Measurements from ENCODE around the gene SLC22A17.

The SLC22A17 gene

DNA sequence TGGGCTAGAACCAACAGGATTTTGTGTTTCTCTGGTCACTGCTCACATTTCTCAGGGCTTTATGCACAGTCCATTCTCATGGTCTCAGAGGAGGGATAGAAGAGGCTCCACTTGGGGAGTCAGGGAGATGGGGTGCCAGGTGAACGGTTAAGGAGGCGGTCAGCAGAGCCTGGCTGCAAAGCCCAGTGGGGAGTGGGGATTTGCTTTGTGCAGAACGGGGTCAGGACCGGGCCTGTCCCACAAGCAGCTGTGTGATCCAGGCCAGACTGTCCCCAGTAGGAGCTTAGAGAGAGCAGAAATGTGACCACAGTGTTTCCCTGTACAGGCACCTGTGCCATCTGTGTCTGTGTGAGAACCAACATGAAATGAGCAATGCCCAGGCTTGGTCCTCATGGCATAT, 28.3 kb upstream of the SLC22A17 start:
- no peak for DNase-seq

- DNase-seq, result no peak
Measured at GRCh38 chr14:23380197-23380914, 27.7 kb upstream of the SLC22A17 start.

DNA sequence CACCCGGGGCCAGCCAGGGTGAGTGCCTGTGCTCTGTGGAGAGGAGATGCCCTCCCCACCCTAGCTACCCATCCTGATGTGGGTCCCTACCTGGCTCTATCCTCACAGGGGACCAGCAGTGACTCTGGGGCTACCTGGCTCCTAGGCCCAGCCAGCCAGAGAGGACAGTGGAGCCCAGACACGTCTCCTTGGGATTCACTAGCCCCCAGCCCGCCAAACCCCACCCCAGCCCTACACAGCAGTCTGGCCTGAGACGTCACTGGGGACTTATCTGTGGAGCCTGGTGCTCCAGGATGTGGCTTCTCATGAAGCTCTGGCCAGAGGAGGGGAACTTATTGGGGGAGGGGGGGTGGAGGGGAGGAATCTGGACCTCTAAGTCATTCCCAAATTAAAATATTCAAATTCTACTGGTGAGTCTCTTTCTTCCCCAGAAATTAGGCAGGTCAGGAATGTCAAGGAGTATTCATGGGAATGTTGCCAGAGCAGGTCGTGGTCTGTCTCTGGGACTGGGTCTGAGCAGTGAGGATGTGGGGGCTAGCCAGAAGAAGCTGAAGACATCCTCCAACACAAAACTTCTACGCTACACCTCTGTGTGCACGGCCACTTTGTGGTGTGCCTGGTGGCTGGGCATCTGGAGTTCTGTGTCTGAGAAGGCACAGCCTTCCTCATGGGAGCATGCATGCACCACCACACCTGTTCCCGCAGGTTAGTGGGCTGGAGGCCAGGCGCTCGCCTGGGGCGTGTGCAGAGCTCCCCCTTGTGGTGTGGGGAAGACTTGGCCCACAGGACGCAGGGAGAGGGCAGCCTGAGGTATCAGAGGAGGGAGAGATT, 26.9 kb upstream of the SLC22A17 start:
- DNase-seq, result peak; percentile 71

DNA sequence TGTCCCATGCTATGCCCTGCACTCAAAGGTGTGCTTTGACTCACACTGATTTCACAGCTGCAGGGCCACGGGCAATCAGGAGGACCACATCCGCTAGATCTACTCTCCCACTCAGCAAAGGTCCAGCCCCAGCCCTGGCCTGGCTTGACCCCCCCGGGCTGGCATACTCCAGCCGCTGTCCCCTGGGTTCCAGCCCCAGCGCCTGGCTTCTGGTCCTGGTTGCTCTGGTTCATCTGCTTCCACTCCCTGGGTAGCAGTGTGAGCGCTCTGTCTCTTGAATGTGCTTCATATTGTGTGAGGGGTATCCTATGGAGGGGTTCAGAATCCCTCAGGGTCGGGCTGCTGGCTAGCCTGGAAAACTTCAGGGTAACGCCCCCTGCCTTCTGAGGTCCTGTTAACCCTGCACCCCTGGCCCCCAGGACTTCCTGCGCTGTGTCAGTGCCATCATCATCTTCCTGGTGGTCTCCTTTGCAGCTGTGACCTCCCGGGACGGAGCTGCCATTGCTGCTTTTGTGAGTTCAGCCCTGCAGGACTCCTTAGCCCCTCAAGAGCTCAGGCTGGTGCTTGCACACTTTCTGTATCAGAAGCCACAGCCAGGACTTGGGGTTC, 26.0 kb upstream of the SLC22A17 start:
- DNase-seq, result no peak

GRCh38 chr14:23377573-23378563, 25.2 kb upstream of the SLC22A17 start:
- no peak for DNase-seq

DNA sequence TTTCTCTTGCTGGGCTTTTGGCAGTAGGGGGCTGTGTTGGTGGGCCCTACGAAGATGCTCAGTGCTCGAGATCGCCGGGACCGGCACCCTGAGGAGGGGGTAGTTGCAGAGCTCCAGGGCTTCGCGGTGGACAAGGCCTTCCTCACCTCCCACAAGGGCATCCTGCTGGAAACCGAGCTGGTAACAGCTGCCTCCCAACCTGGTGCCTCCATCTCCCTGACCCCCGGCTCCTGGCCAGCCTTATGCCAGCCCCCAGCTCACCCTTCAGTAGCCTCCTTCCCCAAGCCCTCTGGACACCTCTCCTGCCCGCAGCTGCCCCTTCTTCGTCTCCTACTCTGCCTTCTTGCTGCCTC, 24.5 kb upstream of the SLC22A17 start:
- no peak for DNase-seq

DNA sequence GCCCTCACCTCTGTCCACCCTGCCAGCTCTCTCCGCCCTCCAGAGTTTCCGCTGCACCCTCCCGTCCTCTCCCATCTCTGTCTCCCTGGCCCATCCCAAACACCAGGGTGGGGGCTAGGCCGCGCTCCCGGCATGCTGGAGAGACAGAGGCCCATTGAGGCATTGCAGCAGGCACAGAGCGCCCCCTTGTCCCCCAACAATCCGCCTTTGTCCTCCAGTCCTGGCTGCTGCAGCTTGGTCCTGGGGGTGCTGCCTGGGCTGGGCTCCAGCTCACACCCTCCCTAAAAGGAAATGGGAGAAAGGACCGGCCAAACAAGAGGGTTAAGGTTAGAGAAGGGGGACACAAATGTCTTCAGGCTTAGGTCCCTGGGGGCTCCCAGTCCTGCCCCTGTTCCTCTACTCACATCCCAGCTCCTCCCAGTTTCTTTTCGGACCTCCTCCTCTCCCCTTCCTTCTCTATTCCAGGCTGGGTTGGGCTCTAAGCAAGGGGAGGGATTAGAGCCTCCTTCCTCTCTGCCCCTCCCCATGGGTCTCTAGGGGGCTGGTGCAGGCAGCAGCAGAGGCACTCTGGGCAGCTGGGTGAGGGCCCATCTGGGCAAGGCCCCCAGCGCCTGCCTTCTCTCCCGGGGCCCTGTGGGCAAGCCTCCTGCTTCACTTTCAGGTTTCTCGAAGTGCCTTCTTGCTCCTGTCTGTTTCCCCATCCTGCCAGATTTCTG, 24.0 kb upstream of the SLC22A17 start, which contains the start of gene CMTM5:
TSS of gene CMTM5 (plus strand) at position 565 of the 716 bp plus-strand sequence. CDS start 206 bp downstream, outside the sequence.
- DNase-seq, result no peak

GRCh38 chr14:23375527-23376251, 23.0 kb upstream of the SLC22A17 start:
- DNase-seq, result no peak

GRCh38 chr14:23373041-23373440, 20.4 kb upstream of the SLC22A17 start:
- no peak for DNase-seq

DNA sequence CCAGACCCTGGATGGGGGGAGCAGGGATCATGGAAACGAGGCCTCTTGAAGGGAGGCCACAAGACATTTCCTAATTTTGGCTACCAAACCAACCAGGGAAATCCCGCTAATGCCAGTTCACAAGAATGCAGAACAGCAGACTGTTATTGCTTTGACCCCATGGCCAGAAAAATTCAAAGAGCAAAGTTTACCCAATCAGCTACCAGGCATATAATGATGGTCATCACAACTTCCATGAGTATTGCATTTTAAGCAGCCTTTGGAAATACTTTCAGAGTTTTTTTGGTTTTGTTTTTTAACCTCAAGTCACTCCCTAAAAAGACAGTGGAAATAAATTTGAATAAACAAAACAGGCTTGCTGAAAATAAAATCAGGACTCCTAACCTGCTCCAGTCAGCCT, 19.8 kb upstream of the SLC22A17 start, which contains the start of gene IL25:
TSS of gene IL25 (plus strand) at position 301 of the 400 bp plus-strand sequence.
- DNase-seq, result no peak

DNA sequence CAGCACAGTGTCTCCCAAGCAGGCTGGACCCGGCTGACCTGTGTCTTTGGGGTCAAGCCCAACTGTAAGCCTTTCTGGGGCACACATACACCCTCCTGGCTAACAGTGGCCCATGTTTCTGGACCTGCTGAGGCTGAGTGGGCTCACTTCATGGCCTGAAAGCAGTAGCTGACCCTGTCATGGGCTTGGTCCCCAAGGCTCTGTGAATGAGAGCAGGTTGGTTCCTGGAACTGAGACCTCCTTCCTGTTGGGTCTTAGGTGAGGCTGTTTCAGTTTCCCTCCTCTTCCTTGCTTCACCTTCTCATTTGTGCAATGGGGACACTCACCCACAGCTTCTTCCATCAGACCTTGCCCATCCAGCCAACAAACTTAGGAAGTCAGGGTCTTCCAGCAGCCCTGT, 19.2 kb upstream of the SLC22A17 start:
- DNase-seq, result no peak

- DNase-seq, result no peak
Measured at GRCh38 chr14:23370221-23370620, 17.5 kb upstream of the SLC22A17 start.

DNA sequence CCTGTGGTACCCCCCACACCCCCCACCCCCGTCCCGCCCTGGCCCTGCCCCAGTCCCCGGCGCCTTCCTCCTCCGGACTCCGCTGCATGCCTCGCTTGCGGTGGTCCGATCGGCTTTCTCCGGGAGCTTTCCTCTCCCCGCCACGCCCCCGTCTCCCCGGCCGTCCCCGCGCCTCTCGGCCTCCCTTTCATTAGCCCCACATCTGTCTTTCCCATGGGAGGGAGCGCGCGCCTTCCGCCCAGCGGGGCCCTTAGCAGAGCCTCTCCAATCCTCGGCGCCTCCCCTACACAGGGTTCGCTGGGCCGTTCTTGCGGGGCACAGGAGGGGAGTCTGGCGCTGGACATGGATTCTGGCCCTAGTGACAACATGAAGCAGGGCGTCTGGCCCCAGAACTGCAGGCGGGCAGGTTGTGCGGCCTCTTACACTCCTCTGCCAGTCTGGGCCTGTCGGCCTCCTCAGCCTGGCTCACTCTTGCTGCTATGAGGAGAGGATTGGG, 13.8 kb upstream of the SLC22A17 start:
- DNase-seq, result no peak

- no peak for DNase-seq
Measured at GRCh38 chr14:23365732-23366425, 13.2 kb upstream of the SLC22A17 start.

GRCh38 chr14:23365036-23365731, 12.5 kb upstream of the SLC22A17 start, which contains the start of gene EFS:
Gene EFS (minus strand): TSS chr14:23365172. CDS start chr14:23365025, 147 bp downstream.
- no peak for DNase-seq

DNA sequence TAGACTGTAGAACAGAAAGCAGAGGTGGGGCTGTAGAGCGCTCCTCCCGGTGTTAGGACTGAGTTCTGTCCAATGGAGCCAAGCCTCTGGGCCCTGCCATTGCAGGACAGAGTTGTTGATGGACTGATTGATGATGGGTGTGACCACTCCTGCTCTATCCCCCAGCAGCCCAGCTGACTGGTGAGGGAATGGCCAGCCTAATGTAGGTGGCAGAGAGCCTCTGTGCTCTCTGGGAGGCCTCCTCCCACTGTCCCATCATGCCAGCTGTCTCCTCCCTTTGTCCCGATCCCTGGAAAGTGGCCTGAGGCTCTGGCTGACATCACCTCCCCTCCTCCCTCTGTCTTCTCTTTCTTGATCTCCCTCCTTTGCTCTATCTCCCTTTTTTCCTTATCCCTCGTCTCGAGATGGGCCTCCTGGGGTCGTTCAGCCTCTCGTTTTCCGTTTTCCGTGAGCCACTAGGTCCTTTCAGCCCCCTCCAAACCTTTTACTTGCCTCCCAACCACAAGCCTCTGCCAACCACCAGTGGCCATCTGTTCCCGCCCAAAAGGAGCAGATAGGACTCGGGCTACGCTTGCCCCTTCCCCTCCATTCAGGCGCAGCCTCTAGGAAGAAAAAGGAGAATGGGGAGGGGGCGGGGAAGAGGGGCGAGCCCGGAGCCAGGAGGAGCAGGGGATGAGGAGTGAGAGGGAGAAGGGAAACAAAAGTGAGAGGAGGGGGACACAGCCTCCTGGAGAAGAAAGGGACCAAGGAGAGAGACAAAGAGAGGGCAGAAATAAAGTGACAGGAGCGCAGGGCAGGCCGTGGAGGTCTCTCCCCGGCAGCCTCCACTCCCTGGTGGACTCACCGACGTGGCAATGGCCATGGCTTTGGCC, 11.7 kb upstream of the SLC22A17 start:
- DNase-seq, result no peak

DNA sequence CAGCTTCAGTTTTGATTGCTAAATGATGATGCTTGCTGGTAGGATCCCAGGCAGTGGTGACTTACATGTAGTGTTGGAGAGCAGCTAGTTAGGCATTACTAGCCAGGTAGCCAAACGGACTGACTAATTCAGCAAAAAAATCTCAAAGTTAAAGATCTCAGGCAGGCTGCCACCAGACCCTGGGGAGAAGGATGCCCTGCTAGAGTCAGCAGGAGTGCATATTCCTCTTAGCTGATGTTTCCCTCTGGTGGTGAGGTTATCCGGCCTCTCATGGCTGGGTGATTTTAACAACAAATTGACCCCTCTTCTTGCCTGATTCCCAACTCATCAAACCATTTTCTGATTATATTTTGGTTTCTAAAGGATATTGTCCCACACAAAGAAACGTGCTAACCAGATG, 9.5 kb upstream of the SLC22A17 start:
- no peak for DNase-seq

DNA sequence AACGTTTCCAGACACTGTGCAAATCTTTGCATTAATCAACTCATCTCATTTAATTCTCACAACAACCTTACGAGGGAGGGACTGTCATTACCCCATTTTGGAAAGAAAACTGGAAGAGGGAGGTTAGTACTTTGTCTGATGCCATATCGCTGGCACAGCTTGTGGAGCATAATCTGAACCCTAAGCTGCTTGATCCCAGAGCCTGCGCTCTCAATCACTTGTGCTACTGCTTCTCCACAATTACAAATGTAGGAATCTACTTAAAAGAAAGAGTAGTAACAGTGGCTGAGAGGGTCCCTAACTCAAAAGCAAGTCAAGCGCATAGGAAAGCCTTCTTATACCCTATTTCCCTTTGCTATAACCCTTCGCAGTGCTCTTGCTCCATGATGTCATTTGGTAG, 9.1 kb upstream of the SLC22A17 start:
- no peak for DNase-seq
